H1 (cell line): Measurements from ENCODE around the gene PRRX2. TPM values are rescaled to one million over a fixed set of nuclear protein-coding genes. Genes with fewer than 3 reads are reported as not detected.

Experiments
- CTCF ChIA-PET: fragments of 300-600 bp; sonication (Branson Sonifier 250); formaldehyde crosslinking; loops from one replicate; lab custom pipeline; 2021; ENCODE audit not compliant: partially characterized antibody; lab: Charles Lee
- POLR2A ChIA-PET: fragments of 300-600 bp; sonication (Branson Sonifier 250); formaldehyde crosslinking; loops from one replicate; lab custom pipeline; 2021; ENCODE audit warnings: inconsistent platforms; ENCODE audit not compliant: partially characterized antibody; lab: Charles Lee
- DNase-seq, 2 experiments: peaks; one replicate each; pipeline versions ENCODE4 v3.0.0 to v3.0.0-alpha.2; 2010 to 2022; ENCODE audit warnings: low spot score in 2 of 2, low read depth in 1 of 2, mixed read lengths in 1 of 2
- FAIRE-seq: peaks from 2 replicates; lab custom pipeline; 2011; peaks lifted over from hg19 to GRCh38; lab: Jason Lieb, UNC
- H2AFZ ChIP-seq: 2 replicates; pipeline ENCODE4 v1.8.1; 2012; ENCODE audit warnings: low read length, inconsistent platforms
- H2AK5ac ChIP-seq: 2 replicates; pipeline ENCODE4 v1.6.1; 2013; ENCODE audit warnings: low read depth, low read length
- H2BK120ac ChIP-seq: replicated peaks from 2 replicates; pipeline ENCODE3; 2013; ENCODE audit warnings: low read depth, low read length, inconsistent platforms
- H2BK12ac ChIP-seq: 2 replicates; pipeline ENCODE4 v1.6.1; 2013; ENCODE audit warnings: low read depth, low read length
- H2BK15ac ChIP-seq: 2 replicates; pipeline ENCODE4 v1.6.1; 2013; ENCODE audit warnings: low read length
- H2BK20ac ChIP-seq: 2 replicates; pipeline ENCODE4 v1.6.1; 2013; ENCODE audit warnings: low read length
- H2BK5ac ChIP-seq: 2 replicates; pipeline ENCODE4 v1.6.1; 2013; ENCODE audit warnings: low read depth, low read length
- H3K14ac ChIP-seq: 2 replicates; pipeline ENCODE4 v1.6.1; 2013; ENCODE audit warnings: inconsistent platforms; ENCODE audit not compliant: insufficient read length
- H3K18ac ChIP-seq: 2 replicates; pipeline ENCODE4 v1.6.1; 2013; ENCODE audit warnings: low read length; ENCODE audit errors: extremely low read depth
- H3K23ac ChIP-seq: 2 replicates; pipeline ENCODE4 v1.6.1; 2013; ENCODE audit warnings: inconsistent platforms; ENCODE audit not compliant: insufficient read length
- H3K23me2 ChIP-seq: 2 replicates; pipeline ENCODE4 v1.6.1; 2013; ENCODE audit warnings: low read depth, low read length
- H3K27ac ChIP-seq: 2 replicates; pipeline ENCODE4 v1.6.1; 2011; ENCODE audit warnings: low read depth, low read length, inconsistent platforms
- H3K27me3 ChIP-seq, 4 experiments: replicated peaks in 1 of 4; 1 replicate in 1 of 4; 2 replicates in 3 of 4; pipeline versions ENCODE4 v1.6.1 to v1.8.1; 2011 to 2013; ENCODE audit warnings: low read length in 3 of 4, mild to moderate bottlenecking in 3 of 4, inconsistent platforms in 2 of 4, mixed read lengths in 2 of 4, moderate library complexity in 1 of 4; ENCODE audit not compliant: control insufficient read depth in 3 of 4, insufficient read depth in 3 of 4; ENCODE audit errors: extremely low read depth in 1 of 4
- H3K36me3 ChIP-seq, 4 experiments: 2 replicates each; pipeline versions ENCODE4 v1.6.1 to v1.8.1; 2011 to 2013; ENCODE audit warnings: mild to moderate bottlenecking in 4 of 4, low read length in 3 of 4, moderate library complexity in 2 of 4, control low read depth in 1 of 4, inconsistent platforms in 1 of 4; ENCODE audit not compliant: insufficient read depth in 4 of 4, control insufficient read depth in 2 of 4
- H3K4ac ChIP-seq: replicated peaks from 2 replicates; pipeline ENCODE3; 2013; ENCODE audit warnings: low read length, low read depth, mixed read lengths, inconsistent platforms; ENCODE audit not compliant: insufficient read length
- H3K4me1 ChIP-seq, 4 experiments: replicated peaks in 1 of 4; 1 replicate in 1 of 4; 2 replicates in 3 of 4; pipeline versions ENCODE4 v1.6.1 to v1.8.1; 2011 to 2013; ENCODE audit warnings: low read length in 3 of 4, inconsistent platforms in 2 of 4, mixed read lengths in 1 of 4; ENCODE audit not compliant: insufficient read depth in 4 of 4, control insufficient read depth in 3 of 4
- H3K4me2 ChIP-seq, 2 experiments: 2 replicates each; pipeline versions ENCODE4 v1.6.1 to v1.8.1; 2011 to 2013; ENCODE audit warnings: low read depth in 2 of 2, low read length in 2 of 2, control low read depth in 1 of 2, inconsistent platforms in 1 of 2, mild to moderate bottlenecking in 1 of 2; ENCODE audit not compliant: insufficient read depth in 1 of 2
- H3K4me3 ChIP-seq, 4 experiments: fragments of 200-600, 300-600 bp in 1 of 4; sonication (generic), shearing (Covaris generic), sonication (Bioruptor Twin) in 1 of 4; 2 replicates each; pipeline versions ENCODE4 v1.5.1 to v1.8.1; 2011 to 2016; ENCODE audit warnings: low read length in 4 of 4, low read depth in 3 of 4, control low read depth in 2 of 4, inconsistent platforms in 2 of 4, mild to moderate bottlenecking in 2 of 4, mixed read lengths in 1 of 4, moderate library complexity in 1 of 4; ENCODE audit not compliant: insufficient read depth in 2 of 4; ENCODE audit errors: extremely low read depth in 1 of 4
- H3K56ac ChIP-seq: replicated peaks from 2 replicates; pipeline ENCODE3; 2013; ENCODE audit warnings: low read depth, mild to moderate bottlenecking, mixed read lengths, low read length, inconsistent platforms; ENCODE audit not compliant: insufficient read length
- H3K79me1 ChIP-seq: 2 replicates; pipeline ENCODE4 v1.6.1; 2013; ENCODE audit warnings: low read depth, low read length, control low read depth
- H3K79me2 ChIP-seq, 2 experiments: 2 replicates each; pipeline versions ENCODE4 v1.6.1 to v1.8.1; 2012 to 2013; ENCODE audit warnings: low read length in 2 of 2, mild to moderate bottlenecking in 2 of 2, inconsistent platforms in 1 of 2; ENCODE audit not compliant: insufficient read depth in 2 of 2, control insufficient read depth in 1 of 2
- H3K9ac ChIP-seq, 4 experiments: replicated peaks in 1 of 4; 1 replicate in 1 of 4; 2 replicates in 3 of 4; pipeline versions ENCODE4 v1.6.1 to v1.8.1; 2011 to 2013; ENCODE audit warnings: low read depth in 3 of 4, low read length in 3 of 4, control low read depth in 2 of 4, mild to moderate bottlenecking in 2 of 4, moderate library complexity in 2 of 4, inconsistent platforms in 1 of 4; ENCODE audit errors: extremely low read depth in 1 of 4
- H3K9me3 ChIP-seq, 2 experiments: 2 replicates each; pipeline versions ENCODE4 v1.6.1 to v1.8.1; 2012 to 2013; ENCODE audit warnings: mild to moderate bottlenecking in 2 of 2, moderate library complexity in 2 of 2, control low read depth in 1 of 2, inconsistent platforms in 1 of 2, low read depth in 1 of 2, low read length in 1 of 2, mixed read lengths in 1 of 2; ENCODE audit not compliant: insufficient read depth in 2 of 2
- H4K20me1 ChIP-seq, 2 experiments: replicated peaks in 1 of 2; 2 replicates each; pipeline versions ENCODE3 to v1.8.1; 2011 to 2013; ENCODE audit warnings: inconsistent platforms in 2 of 2, low read length in 2 of 2, mild to moderate bottlenecking in 1 of 2; ENCODE audit not compliant: insufficient read depth in 2 of 2, control insufficient read depth in 1 of 2
- H4K5ac ChIP-seq: 2 replicates; pipeline ENCODE4 v1.6.1; 2013; ENCODE audit warnings: low read length, low read depth, mixed read lengths, inconsistent platforms; ENCODE audit not compliant: insufficient read length
- H4K8ac ChIP-seq: 2 replicates; pipeline ENCODE4 v1.8.0; 2013; ENCODE audit warnings: mild to moderate bottlenecking, moderate library complexity, low read length, inconsistent platforms; ENCODE audit not compliant: insufficient read depth; ENCODE audit errors: extremely low read depth
- H4K91ac ChIP-seq: replicated peaks from 2 replicates; pipeline ENCODE3; 2013; ENCODE audit warnings: low read length, mixed read lengths, inconsistent platforms; ENCODE audit not compliant: insufficient read length
- E2F6 ChIP-seq: IDR thresholded peaks from 2 replicates; pipeline ENCODE4 v1.6.1; 2012; ENCODE audit warnings: inconsistent platforms
- EP300 ChIP-seq, 2 experiments: IDR thresholded peaks; 1 replicate in 1 of 2; 2 replicates in 1 of 2; pipeline ENCODE4 v1.6.1; 2011 to 2012; ENCODE audit warnings: low read depth in 2 of 2, low read length in 2 of 2, mild to moderate bottlenecking in 2 of 2, borderline replicate concordance in 1 of 2, inconsistent platforms in 1 of 2, moderate library complexity in 1 of 2
- NRF1 ChIP-seq: IDR thresholded peaks from 2 replicates; pipeline ENCODE4 v1.6.1; 2011; ENCODE audit warnings: mild to moderate bottlenecking, low read depth, low read length, improper control_type of control experiment
- PHF8 ChIP-seq: fragments of 200-600 bp; sonication (generic); conservative IDR thresholded peaks from 2 replicates; pipeline ENCODE4 v1.7.1; 2012; ENCODE audit warnings: low read depth, mild to moderate bottlenecking, inconsistent platforms, low read length, moderate library complexity
- SP2 ChIP-seq: IDR thresholded peaks from 2 replicates; pipeline ENCODE4 v1.6.1; 2012; ENCODE audit warnings: mild to moderate bottlenecking, low read length, inconsistent platforms
- USF2 ChIP-seq: IDR thresholded peaks from 2 replicates; pipeline ENCODE4 v1.6.1; 2011; ENCODE audit warnings: low read length, improper control_type of control experiment
- WGBS, 2 experiments: shearing (Covaris generic) in 1 of 2; methylation state at CpG; one replicate each; pipeline versions ENCODE4 v1.1.6 to v1.1.7; 2013 to 2015; ENCODE audit warnings: low lambda C conversion rate in 2 of 2, mixed read lengths in 2 of 2, inconsistent platforms in 1 of 2, low coverage in 1 of 2, missing lambda C conversion rate in 1 of 2; ENCODE audit not compliant: insufficient replicate concordance in 2 of 2, insufficient coverage in 1 of 2, insufficient read length in 1 of 2; ENCODE audit errors: extremely low coverage in 1 of 2, missing lambda C conversion rate in 1 of 2; 5-methylcytosine and 5-hydroxymethylcytosine counted together
- polyA plus RNA-seq, 7 experiments: library from polyadenylated mRNA; depleted of rRNA in 3 of 7; stranded (reverse) in 5 of 7; unstranded in 2 of 7; fragments of >200 nt in 5 of 7; fragments of 200-250 nt in 2 of 7; gene quantifications; 1 replicate in 5 of 7; 2 replicates in 1 of 7; 4 replicates in 1 of 7; pipeline versions ENCODE4 v1.2.1 to v1.2.3, GENCODE V29; 2011 to 2013; ENCODE audit warnings: missing spikeins in 2 of 7, mixed read lengths in 2 of 7
- total RNA-seq: library from RNA; stranded (reverse); fragmentation: NEBNext Ultra II Directional; extraction: Animal tissue kit (Norgen Biotek cat#: 25700); gene quantifications from 2 replicates; pipeline ENCODE4 v1.2.1, GENCODE V29; 2021

The PRRX2 gene
- total and polyA plus RNA-seq, 2 of the 8 experiments (the other 6 are each of a cell fraction or from before 2014, with no cell fraction given) = 5.8 to 9.2 TPM

GRCh38 chr9:129698254-129698757 is 32.9 kb downstream of the PRRX2 start:
- TF ChIP-seq EP300 (IDR thresholded peaks at IDR 0.05; ENCODE audit: borderline replicate concordance in 1 of 2, low read depth in 2 of 2, low read length in 2 of 2) (no peak), NRF1 (no peak), USF2 (no peak), E2F6 (peak; percentile 90), PHF8 (no peak), SP2 (no peak)
- no peak for FAIRE-seq
- ChIA-PET CTCF (interaction anchor here (0.7 to 4.4 kb wide), 9 partner anchors 13 to 519 kb away, joined by 3 to 22 read pairs (median 4); no protein-coding TSS in a partner anchor), POLR2A (interaction anchor here (1.0 to 2.2 kb wide), 3 partner anchors 12 to 67 kb away, joined by 5 to 7 read pairs (median 5); no protein-coding TSS in a partner anchor)
- Histone ChIP-seq H4K5ac (no peak overlapping the region), H3K4me3 (no peak overlapping the region), H3K23me2 (peaks cover 13% of the 10 kb centered on the region; the same call in 1 of the 2 replicates), H3K79me1 (peaks cover 3% of the 10 kb centered on the region; the same call in 1 of the 2 replicates), H2BK5ac (no peak overlapping the region), H2BK15ac (0 out of 2 replicates have a peak overlapping the region, but pooled peaks have one; percentile 46), H3K9ac (no peak overlapping the region), H3K4me2 (peak overlapping the region in 1 of 2 experiments; percentile 88; a peak in 1 of 4 replicates), H3K27me3 (peaks cover 0 to 18% (median 9%) of the 10 kb centered on the region in 4 experiments; a peak in 3 of 7 replicates), H3K36me3 (no peaks in the 10 kb centered on the region), H3K79me2 (no peaks in the 10 kb centered on the region), H3K9me3 (no peaks in the 10 kb centered on the region), H3K27ac (no peak overlapping the region), H3K18ac (peak overlapping the region; percentile 72; the same call in 1 of the 2 replicates), H2BK120ac (no peak overlapping the region), H2AFZ (no peak overlapping the region), H2AK5ac (peak overlapping the region; percentile 40; the same call in 1 of the 2 replicates), H3K4ac (no peak overlapping the region), H3K23ac (no peak overlapping the region), H3K4me1 (peaks cover 0 to 9% (median 7%) of the 10 kb centered on the region in 4 experiments; a peak in 5 of 7 replicates), H4K91ac (no peak overlapping the region), H2BK12ac (peak overlapping the region; percentile 92; the same call in 1 of the 2 replicates), H4K8ac (peak overlapping the region; percentile 16; the same call in 1 of the 2 replicates), H2BK20ac (peak overlapping the region; percentile 55; the same call in 1 of the 2 replicates), H3K14ac (no peak overlapping the region), H4K20me1 (no peaks in the 10 kb centered on the region), H3K56ac (no peak overlapping the region)
- 77% methylated on average over 13 of the region's 17 CpGs; no CpG with 5 or more reads in 1 of the 2 experiments for WGBS, 2 experiments
- DNase-seq = no peak
